Gastrocnemius medialis (tissue), 4 donors: ENCODE measurements around the gene PPIE.

Experiments
- CTCF ChIP-seq, 5 experiments: fragments of 450-650 bp in 3 of 5; fragments of 200-600 bp in 2 of 5; sonication (generic) in 2 of 5; IDR thresholded peaks in 4 of 5; conservative IDR thresholded peaks in 1 of 5; 1 replicate in 4 of 5; 2 replicates in 1 of 5; pipeline ENCODE4 v1.5.1; 2016 to 2019; ENCODE audit warnings: antibody characterized with exemption in 5 of 5, mild to moderate bottlenecking in 3 of 5, moderate library complexity in 3 of 5
- POLR2A ChIP-seq, 2 donors: fragments of 450-650 bp; IDR thresholded peaks; one replicate each; pipeline ENCODE4 v1.6.1; 2017; ENCODE audit warnings: antibody characterized with exemption in 2 of 2, mild to moderate bottlenecking in 2 of 2, moderate library complexity in 2 of 2

DNA sequence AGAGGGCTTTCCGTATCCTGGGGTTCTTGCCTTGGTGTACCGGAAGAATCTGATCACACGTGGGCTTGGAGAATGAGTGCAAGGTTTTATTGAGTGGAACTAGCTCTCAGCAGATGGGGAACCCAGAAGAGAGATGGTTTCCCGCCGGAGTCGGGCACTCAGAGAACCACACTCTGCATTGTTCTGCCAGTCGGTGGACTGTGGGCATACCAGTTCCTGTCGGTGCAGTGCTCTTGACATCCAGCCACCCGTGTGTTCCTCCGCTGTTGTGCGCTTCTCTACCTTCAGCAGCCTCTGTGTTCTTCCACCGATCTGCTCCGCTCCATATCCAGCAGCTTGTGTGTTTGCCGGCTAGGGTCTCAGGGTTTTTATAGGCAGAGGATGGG is 10.8 kb upstream of the PPIE start:
- TF ChIP-seq CTCF (IDR thresholded peaks at IDR 0.05 in 4 of 5, conservative IDR thresholded peaks at IDR 0.05 in 1 of 5) (no peak), POLR2A (IDR thresholded peaks at IDR 0.05) (no peak)
